Body of pancreas (tissue), 4 donors: ENCODE data around the gene ADPRHL1. TPM values are rescaled to one million over a fixed set of nuclear protein-coding genes. Genes with fewer than 3 reads are reported as not detected.

Source experiments
- ATAC-seq: fragments of 150-250 bp; one replicate; pipeline ENCODE4 v1.9.1; 2016
- DNase-seq, 4 donors: peaks; one replicate each; pipeline ENCODE4 v3.0.0-alpha.2; 2019
- H3K27ac ChIP-seq, 4 donors: fragments of 200-600 bp; sonication (generic); 1 replicate in 3 of 4; 2 replicates in 1 of 4; pipeline versions ENCODE4 v1.5.1 to v1.6.1; 2016 to 2019; ENCODE audit warnings: mild to moderate bottlenecking in 1 of 4, mixed read lengths in 1 of 4, moderate library complexity in 1 of 4
- H3K27me3 ChIP-seq, 2 donors: fragments of 200-600 bp; sonication (generic); one replicate each; pipeline ENCODE4 v1.6.0; 2016; ENCODE audit warnings: mild to moderate bottlenecking in 1 of 2
- H3K36me3 ChIP-seq, 2 donors: fragments of 200-600 bp; sonication (generic); replicated peaks in 1 of 2; 2 replicates each; pipeline ENCODE4 v1.5.1; 2016; ENCODE audit warnings: low read depth in 2 of 2; ENCODE audit not compliant: insufficient read depth in 1 of 2
- H3K4me1 ChIP-seq: fragments of 200-600 bp; sonication (generic); one replicate; pipeline ENCODE4 v1.6.0; 2016
- H3K4me3 ChIP-seq, 2 donors: fragments of 200-600 bp; sonication (generic); 1 replicate in 1 of 2; 2 replicates in 1 of 2; pipeline ENCODE4 v1.5.1; 2016 to 2019
- H3K9me3 ChIP-seq, 3 donors: fragments of 200-600 bp; sonication (generic); 1 replicate in 2 of 3; 2 replicates in 1 of 3; pipeline ENCODE4 v1.5.1; 2016
- POLR2A ChIP-seq, 3 donors: fragments of 450-650 bp; IDR thresholded peaks; one replicate each; pipeline ENCODE4 v1.6.1; 2016; ENCODE audit warnings: antibody characterized with exemption in 3 of 3, mild to moderate bottlenecking in 2 of 3
- WGBS, 2 donors: methylation state at CpG; one replicate each; pipeline ENCODE4 v1.1.5; 2017; 5-methylcytosine and 5-hydroxymethylcytosine counted together
- intact Hi-C: fragments of 100-400 bp; cut with DNase I; formaldehyde crosslinking; loops from one replicate; pipeline ENCODE4 v1.15.1; 2023
- total RNA-seq, 2 donors: library from RNA; depleted of rRNA; stranded (reverse); fragments of >200 nt; gene quantifications; one replicate each; pipeline ENCODE4 v1.1.0, GENCODE V29; 2016
- TF ChIP-seq, protein P1 (sequence below), 7 experiments: fragments of 450-650 bp in 4 of 7; fragments of 200-600 bp in 3 of 7; sonication (generic) in 3 of 7; IDR thresholded peaks; one replicate each; pipeline ENCODE4 v1.5.1; 2016 to 2019; ENCODE audit warnings: antibody characterized with exemption in 7 of 7

ADPRHL1 gene
- total RNA-seq, 2 donors from 2014 or later, result 6.0 to 15.8 TPM

GRCh38 chr13:113426591-113426986, 26.7 kb downstream of the ADPRHL1 start:
- no peak overlapping the region for H3K27ac ChIP-seq
- ATAC-seq (no peak), DNase-seq (no peak)
- H3K4me3 ChIP-seq, result no peak overlapping the region
- no peak for TF ChIP-seq POLR2A (IDR thresholded peaks at IDR 0.05)
- TF ChIP-seq, protein P1, sequence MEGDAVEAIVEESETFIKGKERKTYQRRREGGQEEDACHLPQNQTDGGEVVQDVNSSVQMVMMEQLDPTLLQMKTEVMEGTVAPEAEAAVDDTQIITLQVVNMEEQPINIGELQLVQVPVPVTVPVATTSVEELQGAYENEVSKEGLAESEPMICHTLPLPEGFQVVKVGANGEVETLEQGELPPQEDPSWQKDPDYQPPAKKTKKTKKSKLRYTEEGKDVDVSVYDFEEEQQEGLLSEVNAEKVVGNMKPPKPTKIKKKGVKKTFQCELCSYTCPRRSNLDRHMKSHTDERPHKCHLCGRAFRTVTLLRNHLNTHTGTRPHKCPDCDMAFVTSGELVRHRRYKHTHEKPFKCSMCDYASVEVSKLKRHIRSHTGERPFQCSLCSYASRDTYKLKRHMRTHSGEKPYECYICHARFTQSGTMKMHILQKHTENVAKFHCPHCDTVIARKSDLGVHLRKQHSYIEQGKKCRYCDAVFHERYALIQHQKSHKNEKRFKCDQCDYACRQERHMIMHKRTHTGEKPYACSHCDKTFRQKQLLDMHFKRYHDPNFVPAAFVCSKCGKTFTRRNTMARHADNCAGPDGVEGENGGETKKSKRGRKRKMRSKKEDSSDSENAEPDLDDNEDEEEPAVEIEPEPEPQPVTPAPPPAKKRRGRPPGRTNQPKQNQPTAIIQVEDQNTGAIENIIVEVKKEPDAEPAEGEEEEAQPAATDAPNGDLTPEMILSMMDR (IDR thresholded peaks at IDR 0.05), result no peak
- no peaks in the 10 kb centered on the region for H3K4me1 ChIP-seq
- 91 to 93% methylated on average over 12 to 14 of the region's 15 CpGs for WGBS, 2 donors
- no peaks in the 10 kb centered on the region for H3K27me3 ChIP-seq
- H3K9me3 ChIP-seq, result no peaks in the 10 kb centered on the region
- no peaks in the 10 kb centered on the region for H3K36me3 ChIP-seq
- intact Hi-C loops, result no loop called here

- H3K27me3 ChIP-seq, result no peaks in the 10 kb centered on the region
- no peaks in the 10 kb centered on the region for H3K4me1 ChIP-seq
- no peak for DNase-seq
- TF ChIP-seq POLR2A (IDR thresholded peaks at IDR 0.05), result no peak
- TF ChIP-seq, protein P1 (IDR thresholded peaks at IDR 0.05), result no peak
- no peak overlapping the region for H3K27ac ChIP-seq
- no peak overlapping the region for H3K4me3 ChIP-seq
- H3K9me3 ChIP-seq, result no peaks in the 10 kb centered on the region
- WGBS, 2 donors, result 91 to 92% methylated on average over 7 to 21 of the region's 22 CpGs
- no peaks in the 10 kb centered on the region for H3K36me3 ChIP-seq
- intact Hi-C loops, result no loop called here
- no peak for ATAC-seq
Measured at GRCh38 chr13:113425941-113426590, 27.2 kb downstream of the ADPRHL1 start.

GRCh38 chr13:113423520-113424163, 29.6 kb downstream of the ADPRHL1 start:
- WGBS, 2 donors, result 85 to 90% methylated on average over 2 to 11 of the region's 11 CpGs
- ATAC-seq, result no peak
- no peak for TF ChIP-seq POLR2A (IDR thresholded peaks at IDR 0.05)
- TF ChIP-seq, protein P1 (IDR thresholded peaks at IDR 0.05), result no peak

GRCh38 chr13:113422807-113423519, 30.3 kb downstream of the ADPRHL1 start:
- DNase-seq (no peak), ATAC-seq (no peak)
- no peak overlapping the region for H3K4me3 ChIP-seq
- no peaks in the 10 kb centered on the region for H3K36me3 ChIP-seq
- TF ChIP-seq, protein P1 (IDR thresholded peaks at IDR 0.05), result no peak
- TF ChIP-seq POLR2A (IDR thresholded peaks at IDR 0.05), result no peak
- intact Hi-C loops, result no loop called here
- H3K4me1 ChIP-seq, result no peaks in the 10 kb centered on the region
- H3K27ac ChIP-seq, result no peak overlapping the region
- H3K9me3 ChIP-seq, result no peaks in the 10 kb centered on the region
- no peaks in the 10 kb centered on the region for H3K27me3 ChIP-seq
- 83% methylated on average over 15 to 26 of the region's 26 CpGs for WGBS, 2 donors

More at GRCh38 chr13:113423520-113424163, 29.6 kb downstream of the ADPRHL1 start:
- H3K4me3 ChIP-seq, result no peak overlapping the region
- no peaks in the 10 kb centered on the region for H3K9me3 ChIP-seq
- H3K36me3 ChIP-seq, result no peaks in the 10 kb centered on the region
- H3K4me1 ChIP-seq, result no peaks in the 10 kb centered on the region
- H3K27me3 ChIP-seq, result no peaks in the 10 kb centered on the region
- intact Hi-C loops, result no loop called here
- H3K27ac ChIP-seq, result no peak overlapping the region
- no peak for DNase-seq
